GM12874 (cell line): Measurements from ENCODE around the gene KRT4.

ENCODE experiments used
- TF ChIP-seq, protein P1 (sequence below): IDR thresholded peaks from 2 replicates; pipeline ENCODE4 v1.5.1; 2011; ENCODE audit warnings: low read depth, mild to moderate bottlenecking, control low read depth, low read length, moderate library complexity; ENCODE audit not compliant: insufficient read depth

KRT4 gene

GRCh38 chr12:52796839-52797528 lies 16.9 kb downstream of the KRT4 start:
- TF ChIP-seq, protein P1, sequence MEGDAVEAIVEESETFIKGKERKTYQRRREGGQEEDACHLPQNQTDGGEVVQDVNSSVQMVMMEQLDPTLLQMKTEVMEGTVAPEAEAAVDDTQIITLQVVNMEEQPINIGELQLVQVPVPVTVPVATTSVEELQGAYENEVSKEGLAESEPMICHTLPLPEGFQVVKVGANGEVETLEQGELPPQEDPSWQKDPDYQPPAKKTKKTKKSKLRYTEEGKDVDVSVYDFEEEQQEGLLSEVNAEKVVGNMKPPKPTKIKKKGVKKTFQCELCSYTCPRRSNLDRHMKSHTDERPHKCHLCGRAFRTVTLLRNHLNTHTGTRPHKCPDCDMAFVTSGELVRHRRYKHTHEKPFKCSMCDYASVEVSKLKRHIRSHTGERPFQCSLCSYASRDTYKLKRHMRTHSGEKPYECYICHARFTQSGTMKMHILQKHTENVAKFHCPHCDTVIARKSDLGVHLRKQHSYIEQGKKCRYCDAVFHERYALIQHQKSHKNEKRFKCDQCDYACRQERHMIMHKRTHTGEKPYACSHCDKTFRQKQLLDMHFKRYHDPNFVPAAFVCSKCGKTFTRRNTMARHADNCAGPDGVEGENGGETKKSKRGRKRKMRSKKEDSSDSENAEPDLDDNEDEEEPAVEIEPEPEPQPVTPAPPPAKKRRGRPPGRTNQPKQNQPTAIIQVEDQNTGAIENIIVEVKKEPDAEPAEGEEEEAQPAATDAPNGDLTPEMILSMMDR: no peak

DNA sequence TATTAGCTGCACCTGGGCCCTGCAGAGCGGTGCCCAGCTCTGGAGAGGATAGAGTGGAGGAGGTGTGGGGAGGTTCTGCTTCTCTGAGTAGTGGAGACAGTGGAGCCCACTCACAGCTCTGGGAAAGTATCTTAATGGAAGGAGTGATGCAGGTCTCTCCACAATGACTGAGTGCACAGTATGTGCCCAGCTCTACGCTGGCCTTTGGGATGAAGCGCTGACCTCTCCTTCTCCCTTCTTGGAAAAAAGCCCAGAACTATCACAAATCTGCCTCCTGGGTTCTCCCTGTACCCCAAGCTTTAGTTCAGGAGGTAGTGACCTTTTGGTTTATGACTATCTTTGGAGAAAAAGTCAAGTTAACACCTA lies 17.5 kb downstream of the KRT4 start:
- TF ChIP-seq, protein P1: no peak

DNA sequence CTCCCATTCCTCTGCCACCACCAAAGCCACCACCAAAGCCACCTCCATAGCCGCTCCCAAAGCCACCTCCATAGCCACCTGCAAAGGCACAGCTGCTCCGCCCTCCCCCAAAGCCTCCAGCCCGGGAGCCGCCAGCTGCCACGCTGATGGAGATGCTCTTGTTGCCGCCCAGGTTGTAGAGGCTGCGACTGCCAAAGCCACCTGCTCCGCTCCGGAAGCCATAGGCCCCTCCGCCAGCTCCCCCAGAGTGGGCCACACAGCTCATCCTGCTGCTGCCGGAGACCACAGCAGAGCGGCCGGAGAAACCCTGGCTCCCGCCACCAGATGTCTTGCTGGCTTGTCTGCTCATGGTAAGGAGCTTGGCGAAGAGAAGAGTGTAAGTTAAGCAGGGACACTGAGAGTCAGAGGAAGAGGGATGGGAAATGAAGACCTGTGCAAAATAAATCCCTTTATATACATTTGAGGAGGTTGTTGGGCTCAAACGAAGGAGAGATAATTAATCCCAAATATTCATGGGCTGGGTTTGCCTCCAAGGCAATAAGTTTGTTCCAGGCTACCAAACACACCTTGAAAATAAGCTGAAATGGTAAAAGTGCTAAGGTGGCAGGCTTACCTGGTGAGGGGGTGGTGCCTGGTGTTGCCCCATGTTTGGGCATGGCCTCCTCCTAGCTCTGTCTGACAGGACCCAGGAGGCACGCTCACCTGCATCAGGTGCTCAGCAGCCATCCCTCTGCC lies 18.1 kb downstream of the KRT4 start, which contains the start of gene KRT3:
Gene KRT3 (minus strand): TSS at position 424 of the 735 bp plus-strand sequence. CDS start 75 bp downstream, at position 349.
- TF ChIP-seq, protein P1: no peak

- TF ChIP-seq, protein P1: no peak
Measured at GRCh38 chr12:52794479-52795331, 19.2 kb downstream of the KRT4 start.

GRCh38 chr12:52792185-52793029 lies 21.5 kb downstream of the KRT4 start:
- TF ChIP-seq, protein P1: no peak

DNA sequence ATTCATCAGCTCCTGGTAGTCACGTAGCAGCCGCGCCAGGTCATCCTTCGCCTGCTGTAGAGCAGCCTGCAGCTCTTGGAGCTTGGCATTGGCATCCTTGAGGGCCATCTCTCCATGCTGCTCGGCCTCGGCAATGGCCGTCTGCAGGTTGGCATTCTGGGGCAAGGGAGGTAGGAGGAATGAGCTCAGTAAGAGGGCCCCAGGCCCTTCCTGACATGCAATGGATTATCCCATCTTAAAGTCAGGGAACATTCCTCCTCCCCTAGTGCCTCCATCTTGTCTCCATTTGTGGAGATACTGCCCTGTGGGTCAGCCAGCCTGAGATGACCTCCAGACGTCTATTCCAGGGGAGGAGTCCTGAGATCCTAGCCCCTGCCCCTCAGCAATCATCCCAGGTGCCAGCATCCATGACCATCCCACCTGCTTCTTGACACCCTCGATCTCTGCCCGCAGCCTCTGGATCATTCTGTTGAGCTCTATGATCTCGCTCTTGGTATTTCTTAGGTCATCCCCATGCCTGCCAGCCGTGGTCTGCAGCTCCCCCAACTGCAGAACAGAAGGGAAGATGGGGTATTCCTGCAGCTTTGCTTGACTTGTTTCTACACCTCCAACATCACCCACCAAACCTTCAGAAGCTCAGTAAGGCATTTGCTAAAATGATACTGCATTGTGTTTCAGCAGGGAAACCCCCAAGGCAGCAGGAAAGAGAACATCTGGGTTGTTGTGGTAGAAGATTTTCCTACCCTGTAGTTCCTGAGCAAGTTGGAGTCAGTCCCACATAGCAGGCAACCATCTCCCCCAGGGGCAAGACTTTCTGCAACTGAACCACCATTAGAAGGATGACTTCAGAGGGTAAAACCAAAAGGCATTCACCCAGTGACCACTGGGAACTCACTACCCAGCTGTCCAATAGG lies 22.4 kb downstream of the KRT4 start:
- TF ChIP-seq, protein P1: no peak
